CD4-positive, alpha-beta T cell treated with Interferon alpha-2 for 1 hour (primary cell): ENCODE results near the gene ZDHHC17.

ENCODE experiments used
- DNase-seq, 2 donors: peaks; one replicate each; pipeline ENCODE4 v3.0.0-alpha.2; 2020 to 2022

ZDHHC17 gene

DNA sequence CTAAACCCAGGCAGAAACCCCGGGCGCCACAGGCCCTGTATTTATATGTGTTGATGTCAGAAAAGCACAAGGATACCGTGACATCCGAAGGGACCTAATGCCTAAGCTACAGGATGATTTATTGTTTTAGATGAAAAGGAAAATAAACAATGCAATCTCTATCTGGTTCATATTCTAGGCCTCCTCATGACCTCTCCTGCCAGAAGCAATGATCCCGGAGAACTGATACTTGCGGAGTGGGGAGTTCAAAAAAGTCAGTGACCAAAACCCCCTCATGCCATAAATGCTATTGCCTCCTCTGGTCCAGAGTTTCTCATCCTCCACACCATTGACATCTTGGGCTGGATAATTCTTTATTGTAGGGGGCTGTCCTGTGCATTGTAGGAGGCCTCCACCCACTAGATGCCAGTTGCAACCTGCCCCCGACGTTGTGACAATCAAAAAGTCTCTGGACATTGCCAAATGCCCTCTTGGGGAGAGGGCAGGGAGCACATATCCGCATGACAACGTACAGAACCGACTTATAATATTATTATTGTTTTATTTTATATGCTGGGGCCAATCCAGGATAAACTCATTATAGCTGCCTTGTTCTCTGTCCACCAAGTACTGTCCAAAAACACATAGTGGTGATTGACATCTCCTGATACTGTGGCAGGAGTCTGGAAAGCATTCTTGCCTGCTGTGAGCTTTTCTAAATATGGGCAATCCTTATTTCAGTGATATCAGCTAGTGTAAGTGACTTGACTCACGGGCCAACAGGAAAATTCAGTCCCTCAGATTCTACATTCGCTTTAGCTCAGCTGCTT, 116.0 kb downstream of the ZDHHC17 start:
- DNase-seq, result no peak

DNA sequence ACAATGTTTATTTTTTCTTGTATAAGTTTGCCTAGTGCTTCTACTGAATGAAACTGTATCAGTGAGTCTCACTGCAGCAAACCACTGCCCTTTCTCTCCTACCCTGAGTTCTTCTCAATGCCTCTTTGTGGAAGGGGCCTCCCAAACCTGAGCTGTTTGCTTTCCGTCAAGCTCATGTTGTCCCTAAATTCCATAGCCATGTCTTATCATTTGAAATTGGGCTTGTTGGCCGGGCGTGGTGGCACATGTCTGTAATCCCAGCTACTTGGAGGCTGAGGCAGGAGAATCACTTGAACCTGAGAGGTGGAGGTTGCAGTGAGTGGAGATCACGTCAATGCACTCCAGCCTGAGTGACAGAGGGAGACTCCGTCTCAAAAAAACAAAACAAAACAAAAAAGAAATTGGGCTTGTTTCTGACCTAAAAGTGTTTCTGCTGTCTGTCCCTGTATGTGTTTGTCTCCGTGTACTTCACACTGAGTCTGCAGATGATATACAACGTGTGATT, 116.7 kb downstream of the ZDHHC17 start:
- no peak for DNase-seq

- DNase-seq, result no peak
Observed at GRCh38 chr12:76881142-76881541, 117.2 kb downstream of the ZDHHC17 start.

DNA sequence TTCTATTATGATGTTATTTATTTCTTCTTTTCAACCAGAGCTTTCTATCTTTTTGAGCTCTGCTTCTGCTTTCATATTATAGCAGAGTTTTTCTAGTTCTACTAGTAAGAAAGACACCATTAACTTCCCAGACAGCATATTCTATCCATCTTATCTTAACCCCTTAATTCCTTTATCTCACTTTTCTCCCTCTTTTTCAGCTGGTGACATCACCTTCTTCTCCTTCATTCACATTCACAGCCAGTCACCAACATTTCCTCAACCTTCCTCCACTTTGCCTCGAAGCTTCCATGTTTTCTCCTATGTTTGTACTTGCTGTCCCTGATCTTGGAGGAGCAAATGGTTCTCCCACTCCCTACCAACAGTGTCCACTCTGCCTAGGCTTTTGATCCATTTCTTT, 118.5 kb downstream of the ZDHHC17 start:
- no peak for DNase-seq

DNA sequence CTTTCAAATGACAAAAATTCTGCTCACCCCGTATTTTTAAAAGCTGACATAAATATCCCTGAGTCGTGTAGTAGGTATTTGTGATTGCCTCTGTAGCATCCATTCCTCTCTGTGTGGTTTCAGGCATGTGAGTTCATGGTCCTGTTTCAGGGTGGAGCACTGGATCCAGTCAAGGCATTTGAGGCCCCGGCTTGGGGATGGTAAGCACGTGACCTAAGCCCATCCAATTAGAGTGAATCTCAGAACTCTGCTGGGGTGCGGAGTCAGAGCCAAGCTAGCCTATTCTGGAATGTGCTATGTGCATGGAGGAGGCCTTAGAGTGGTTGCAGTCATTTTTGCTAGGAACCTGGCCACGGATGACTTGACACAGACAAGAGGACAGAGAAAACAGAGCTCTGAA, 119.2 kb downstream of the ZDHHC17 start:
- DNase-seq, result no peak

DNA sequence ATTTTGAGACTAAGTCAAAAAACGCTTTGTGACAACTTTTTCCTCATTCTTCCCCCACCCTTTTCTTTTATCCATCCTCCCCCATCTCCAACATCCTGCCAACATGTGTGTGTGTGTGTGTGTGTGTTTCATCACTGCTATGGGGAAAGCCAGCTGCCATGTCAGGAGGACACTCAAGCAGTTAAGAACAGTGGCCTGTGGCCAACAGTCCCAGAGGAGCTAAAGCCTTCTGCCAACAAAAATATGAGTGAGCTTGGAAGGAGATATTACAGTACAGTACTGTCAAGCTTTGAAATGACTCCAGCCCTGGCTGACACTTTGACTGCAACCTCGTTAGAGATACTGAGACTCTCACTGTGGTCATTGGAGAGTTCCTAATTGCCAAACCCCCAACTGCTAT, 119.9 kb downstream of the ZDHHC17 start:
- DNase-seq, result no peak

DNA sequence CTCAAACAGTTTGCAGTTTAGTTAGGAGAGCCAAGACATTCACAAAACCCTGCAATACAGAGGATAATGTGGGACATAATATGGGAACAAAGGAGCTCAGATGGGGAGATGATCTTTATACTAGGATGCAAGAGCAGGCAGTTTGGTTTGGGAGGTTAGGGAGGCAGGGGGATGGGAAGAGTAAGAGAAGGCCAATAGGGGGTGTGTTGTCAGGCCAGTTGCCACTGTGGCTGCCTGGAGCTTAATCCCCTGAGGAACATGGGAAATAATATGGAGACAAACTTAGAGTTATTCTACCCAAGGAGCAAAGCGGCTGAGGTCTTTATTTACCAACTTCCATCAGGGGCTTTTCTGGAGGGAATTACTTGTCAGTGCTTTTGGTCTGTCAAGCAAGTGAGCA, 124.9 kb downstream of the ZDHHC17 start:
- DNase-seq, result no peak

DNA sequence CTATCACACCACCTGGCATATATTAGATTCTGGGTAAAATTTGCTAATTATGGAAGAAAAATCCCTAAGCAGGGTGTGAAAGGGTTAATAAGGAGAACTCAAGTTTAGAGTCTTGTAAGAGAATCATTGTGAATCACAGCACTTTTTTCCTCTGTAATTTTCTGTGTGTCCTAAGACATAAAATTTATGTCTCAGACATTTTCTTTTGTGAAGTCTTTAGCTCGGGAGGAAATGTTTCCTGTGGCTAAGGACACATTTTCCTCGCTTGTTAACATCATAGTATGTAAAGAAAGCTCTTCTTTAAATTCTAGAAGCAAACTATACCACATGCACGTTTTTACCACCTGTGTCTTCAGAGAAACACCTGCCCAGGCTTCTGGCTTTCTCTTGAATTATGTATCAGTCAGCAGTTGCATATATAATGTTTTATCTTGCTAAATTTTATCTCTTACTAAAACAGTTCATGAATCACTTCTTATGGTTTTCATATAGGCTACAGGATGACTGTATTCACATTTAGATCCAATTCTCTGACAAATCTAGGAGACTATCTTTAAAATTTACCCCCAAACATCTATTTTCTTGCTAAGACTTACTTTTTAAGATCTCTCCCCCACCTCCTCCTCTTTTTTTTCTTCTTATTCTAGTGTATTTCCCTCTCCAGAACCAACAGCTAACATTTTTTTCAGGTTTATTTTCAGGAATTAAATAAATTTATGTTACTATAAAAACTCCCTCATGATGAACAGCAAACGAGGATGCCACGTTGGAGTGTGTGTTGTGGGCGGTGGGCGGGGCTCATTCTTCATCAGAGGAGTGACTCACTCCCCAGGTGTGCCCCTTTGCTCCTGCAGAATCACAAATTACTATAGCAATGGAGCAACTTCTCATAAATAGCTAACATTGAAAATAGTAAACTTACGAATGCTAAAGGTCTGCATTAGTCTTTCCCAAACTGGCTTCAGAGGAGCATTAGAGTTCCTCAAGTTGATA, 126.5 kb downstream of the ZDHHC17 start:
- no peak for DNase-seq

DNA sequence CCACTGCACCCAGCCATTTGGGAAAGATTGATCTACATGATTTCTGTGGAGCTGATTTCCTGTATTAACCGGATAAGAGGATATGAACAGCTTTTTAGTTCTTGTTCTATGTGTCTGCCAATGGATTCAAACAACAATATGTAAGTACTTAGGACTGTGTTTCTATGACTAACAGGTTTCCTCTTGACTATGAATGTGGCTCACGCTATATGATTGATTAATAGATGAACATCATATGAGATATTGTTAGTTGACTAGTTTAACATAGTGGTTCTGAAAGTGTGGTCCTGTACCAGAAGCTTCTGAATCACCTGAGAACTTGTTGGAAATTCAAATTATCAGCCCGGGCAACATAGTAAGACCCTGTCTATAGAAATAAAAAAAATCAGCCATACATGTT, 127.7 kb downstream of the ZDHHC17 start:
- no peak for DNase-seq

DNA sequence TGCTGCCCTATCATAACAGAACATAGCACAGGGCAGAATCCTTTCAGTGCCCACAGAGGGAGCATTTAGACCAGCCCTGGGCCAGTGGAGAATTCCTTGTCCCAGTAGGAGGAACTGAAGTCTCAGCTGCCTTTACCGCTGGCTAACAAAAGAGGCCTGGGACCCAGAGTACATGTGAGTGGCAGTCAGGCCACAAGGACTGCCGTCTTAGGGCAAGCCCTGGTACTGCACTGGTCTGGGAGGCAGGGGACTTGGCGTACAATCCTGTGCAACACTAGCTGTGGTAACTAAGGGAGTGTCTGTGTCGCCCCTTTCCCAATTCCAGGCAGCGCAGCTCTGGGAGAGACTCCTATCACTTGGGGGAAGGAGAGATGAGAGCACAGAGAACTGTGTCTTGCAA, 131.9 kb downstream of the ZDHHC17 start:
- DNase-seq, result no peak

DNA sequence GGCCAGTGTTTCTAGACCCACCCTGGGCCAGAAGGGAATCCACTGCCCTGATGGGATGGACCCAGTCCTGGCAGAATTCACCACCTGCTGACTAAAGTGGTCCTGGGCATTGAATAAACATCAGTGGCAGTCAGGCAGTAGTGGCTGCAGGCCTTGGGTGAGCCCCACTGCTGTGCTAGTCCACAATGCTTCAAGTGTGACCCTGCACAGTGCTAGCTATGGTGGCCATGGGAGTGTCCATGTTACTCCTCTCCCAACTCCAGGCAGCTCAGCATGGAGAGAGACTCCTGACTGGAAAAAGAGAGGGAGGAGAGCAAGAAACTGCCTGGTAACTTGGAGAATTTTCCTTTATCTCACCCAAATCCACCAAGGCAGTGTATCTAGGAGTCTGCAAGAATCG, 132.4 kb downstream of the ZDHHC17 start:
- DNase-seq, result no peak

DNA sequence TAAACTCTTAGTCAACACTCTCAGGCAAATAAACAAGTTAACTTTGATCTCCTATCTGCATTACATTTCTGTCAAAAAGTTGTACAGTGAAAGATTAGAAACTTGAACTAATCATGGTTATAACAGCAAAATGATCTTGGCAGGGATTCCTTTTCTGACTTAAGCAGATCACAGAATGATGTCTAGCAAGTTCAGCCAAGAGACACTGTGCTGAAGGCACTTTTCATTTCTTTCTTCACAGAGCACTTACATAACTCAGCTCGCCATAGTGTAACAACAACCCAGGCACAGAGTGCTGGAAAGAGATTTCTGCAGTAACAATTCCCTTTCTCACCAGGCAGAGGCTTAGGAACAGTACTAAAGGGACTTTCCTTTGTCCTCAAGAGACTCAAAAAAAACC, 134.5 kb downstream of the ZDHHC17 start:
- no peak for DNase-seq

DNA sequence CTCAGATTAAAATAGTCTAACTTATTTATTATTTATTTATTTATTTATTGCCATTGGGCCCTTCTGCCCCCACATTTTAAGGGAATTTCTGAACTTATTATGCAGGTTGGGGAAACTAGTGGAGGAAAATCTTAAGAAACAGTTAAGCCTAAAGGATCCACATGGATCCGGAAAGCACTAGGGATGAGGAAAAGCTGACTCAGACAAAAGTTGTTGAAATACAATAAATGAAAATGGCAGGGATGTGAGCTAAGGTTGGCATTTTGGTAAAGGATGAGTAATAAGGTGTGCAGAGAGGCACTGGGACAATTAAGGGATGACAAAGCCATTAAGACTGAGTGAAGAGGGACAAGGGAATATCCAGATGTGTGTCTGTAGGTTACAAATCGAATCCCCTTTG, 135.6 kb downstream of the ZDHHC17 start:
- no peak for DNase-seq

DNA sequence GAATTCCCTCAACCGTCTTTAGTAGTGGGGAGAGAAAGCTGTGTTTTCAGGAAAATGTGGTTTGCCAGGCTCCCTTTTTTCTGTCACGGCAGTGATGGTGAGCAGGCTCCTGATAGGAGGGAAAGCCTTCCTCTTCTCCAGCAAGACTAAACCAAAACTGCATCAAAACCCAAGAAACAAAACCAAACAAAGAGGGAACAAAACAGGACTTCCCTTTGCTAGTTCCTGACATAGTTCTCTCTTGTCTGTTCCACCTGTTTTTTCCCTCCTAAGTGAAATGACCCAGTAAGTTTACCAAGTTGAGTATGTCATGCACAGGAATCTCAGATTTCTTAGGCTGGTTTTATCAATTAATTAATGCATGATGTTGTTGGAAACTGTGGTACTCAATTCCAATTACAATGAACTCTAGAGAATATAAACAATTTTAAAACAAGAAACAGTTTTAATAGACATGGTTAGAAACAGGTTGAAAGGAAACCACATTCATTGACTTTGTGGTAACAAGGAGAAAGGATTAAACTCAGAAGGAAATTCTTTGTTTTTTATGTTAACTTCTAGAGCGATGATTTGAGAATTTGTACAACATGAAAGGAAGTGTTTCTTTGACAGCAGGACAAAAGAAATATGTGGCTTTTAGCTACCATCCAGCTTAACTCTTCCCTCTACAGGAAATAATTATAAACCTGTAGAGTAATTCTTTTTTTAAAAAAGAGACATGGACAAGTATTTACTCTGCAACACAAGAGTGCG, 137.9 kb downstream of the ZDHHC17 start:
- DNase-seq, result no peak
